SJCRH30 (cell line): Measurements from ENCODE around the gene PAFAH1B1. TPM values are rescaled to one million over a fixed set of nuclear protein-coding genes. Genes with fewer than 3 reads are reported as not detected.
"Not testable (repeated sequence)": the region's sequence is repeated elsewhere in the genome, so short reads cannot be mapped to it uniquely, and the experiment has no call there.

ENCODE experiments used
- DNase-seq, 2 experiments: peaks; one replicate each; pipeline ENCODE4 v3.0.0-alpha.2; 2015 to 2020
- H3K27ac ChIP-seq: fragments of 250-450 bp; sonication (Bioruptor Pico); 2 replicates; pipeline ENCODE4 v1.5.1; 2020; ENCODE audit warnings: mild to moderate bottlenecking, moderate library complexity
- H3K27me3 ChIP-seq: fragments of 250-450 bp; sonication (Bioruptor Pico); 2 replicates; pipeline ENCODE4 v1.5.1; 2020; ENCODE audit warnings: mild to moderate bottlenecking, moderate library complexity
- H3K36me3 ChIP-seq: fragments of 250-450 bp; sonication (Bioruptor Pico); 2 replicates; pipeline ENCODE4 v1.5.1; 2020; ENCODE audit warnings: mild to moderate bottlenecking, moderate library complexity
- H3K4me1 ChIP-seq: fragments of 250-450 bp; sonication (Bioruptor Pico); 2 replicates; pipeline ENCODE4 v1.5.1; 2020; ENCODE audit warnings: mild to moderate bottlenecking, moderate library complexity
- H3K4me3 ChIP-seq: fragments of 250-450 bp; sonication (Bioruptor Pico); 2 replicates; pipeline ENCODE4 v1.5.1; 2020; ENCODE audit warnings: mild to moderate bottlenecking, moderate library complexity
- H3K9me3 ChIP-seq: fragments of 250-450 bp; sonication (Bioruptor Pico); replicated peaks from 2 replicates; pipeline ENCODE4 v1.5.1; 2020; ENCODE audit warnings: mild to moderate bottlenecking, moderate library complexity
- total RNA-seq: library from RNA; depleted of rRNA; stranded (reverse); fragments of >200 nt; shearing (Covaris generic); gene quantifications from 2 replicates; pipeline ENCODE4 v1.2.3, GENCODE V29; 2014

PAFAH1B1 gene
- total RNA-seq, 1 experiment from 2014 or later: 60.6 TPM

- no peak overlapping the region for H3K4me3 ChIP-seq
- no peaks in the 10 kb centered on the region for H3K9me3 ChIP-seq
- peaks cover 8% of the 10 kb centered on the region for H3K4me1 ChIP-seq
- H3K36me3 ChIP-seq: peaks cover 7% of the 10 kb centered on the region; the same call in 1 of the 2 replicates
- DNase-seq: no peak
- H3K27me3 ChIP-seq: no peaks in the 10 kb centered on the region
- no peak overlapping the region for H3K27ac ChIP-seq
These were observed 42.9 kb downstream of the PAFAH1B1 start for GRCh38 chr17:2636169-2636930.

- Histone ChIP-seq H3K36me3 (peaks cover 7% of the 10 kb centered on the region; the same call in 1 of the 2 replicates), H3K27me3 (no peaks in the 10 kb centered on the region), H3K4me3 (no peak overlapping the region), H3K9me3 (no peaks in the 10 kb centered on the region), H3K4me1 (peaks cover 8% of the 10 kb centered on the region), H3K27ac (no peak overlapping the region)
- no peak for DNase-seq
These were observed 44.0 kb downstream of the PAFAH1B1 start for GRCh38 chr17:2637422-2637821.

- no peaks in the 10 kb centered on the region for H3K9me3 ChIP-seq
- no peaks in the 10 kb centered on the region for H3K4me1 ChIP-seq
These were observed 51.5 kb downstream of the PAFAH1B1 start for GRCh38 chr17:2644971-2645370.

GRCh38 chr17:2647957-2648356 is 54.5 kb downstream of the PAFAH1B1 start:
- peaks cover 21% of the 10 kb centered on the region for H3K36me3 ChIP-seq

More at GRCh38 chr17:2644971-2645370, 51.5 kb downstream of the PAFAH1B1 start:
- no peaks in the 10 kb centered on the region for H3K27me3 ChIP-seq
- peaks cover 11% of the 10 kb centered on the region for H3K36me3 ChIP-seq
- DNase-seq: no peak
- no peak overlapping the region for H3K27ac ChIP-seq
- no peak overlapping the region for H3K4me3 ChIP-seq

GRCh38 chr17:2649191-2649590 is 55.7 kb downstream of the PAFAH1B1 start:
- Histone ChIP-seq H3K9me3 (no peaks in the 10 kb centered on the region), H3K4me1 (no peaks in the 10 kb centered on the region), H3K27ac (no peak overlapping the region), H3K36me3 (peaks cover 21% of the 10 kb centered on the region), H3K4me3 (no peak overlapping the region), H3K27me3 (no peaks in the 10 kb centered on the region)
- no peak for DNase-seq

More at GRCh38 chr17:2647957-2648356, 54.5 kb downstream of the PAFAH1B1 start:
- no peaks in the 10 kb centered on the region for H3K9me3 ChIP-seq
- H3K27me3 ChIP-seq: no peaks in the 10 kb centered on the region
- H3K4me1 ChIP-seq: no peaks in the 10 kb centered on the region
- H3K4me3 ChIP-seq: no peak overlapping the region
- no peak overlapping the region for H3K27ac ChIP-seq
- DNase-seq: no peak

- H3K36me3 ChIP-seq: peaks cover 13% of the 10 kb centered on the region
- DNase-seq, H3K27ac ChIP-seq, H3K4me3 ChIP-seq, H3K4me1 ChIP-seq, H3K9me3 ChIP-seq, H3K27me3 ChIP-seq: not testable (repeated sequence)
These were observed 59.5 kb downstream of the PAFAH1B1 start for GRCh38 chr17:2652911-2653310.

GRCh38 chr17:2655546-2655945 is 62.1 kb downstream of the PAFAH1B1 start:
- no peak for DNase-seq
- H3K27me3 ChIP-seq: no peaks in the 10 kb centered on the region
- H3K4me3 ChIP-seq: no peak overlapping the region
- no peaks in the 10 kb centered on the region for H3K9me3 ChIP-seq
- no peaks in the 10 kb centered on the region for H3K4me1 ChIP-seq
- H3K27ac ChIP-seq: no peak overlapping the region
- H3K36me3 ChIP-seq: peaks cover 8% of the 10 kb centered on the region; the same call in 1 of the 2 replicates

- Histone ChIP-seq H3K4me1 (no peaks in the 10 kb centered on the region), H3K4me3 (no peak overlapping the region), H3K9me3 (no peaks in the 10 kb centered on the region), H3K36me3 (0 out of 2 replicates have a peak, but pooled peaks cover 5% of the 10 kb centered on the region), H3K27me3 (no peaks in the 10 kb centered on the region), H3K27ac (no peak overlapping the region)
- no peak for DNase-seq
These were observed 62.8 kb downstream of the PAFAH1B1 start for GRCh38 chr17:2656283-2656682.

- H3K36me3 ChIP-seq, H3K27ac ChIP-seq, H3K27me3 ChIP-seq, H3K4me1 ChIP-seq, H3K4me3 ChIP-seq, H3K9me3 ChIP-seq: not testable (repeated sequence)
- peak in 1 of 2 experiments; percentile 2 for DNase-seq
These were observed 65.9 kb downstream of the PAFAH1B1 start for GRCh38 chr17:2659337-2659736.

GRCh38 chr17:2660410-2660809 is 67.0 kb downstream of the PAFAH1B1 start:
- H3K27me3 ChIP-seq, H3K27ac ChIP-seq, H3K36me3 ChIP-seq, DNase-seq, H3K9me3 ChIP-seq, H3K4me3 ChIP-seq, H3K4me1 ChIP-seq: not testable (repeated sequence)

- Histone ChIP-seq H3K27me3 (no peaks in the 10 kb centered on the region), H3K9me3 (no peaks in the 10 kb centered on the region), H3K4me3 (no peak overlapping the region), H3K36me3 (peaks cover 58% of the 10 kb centered on the region), H3K27ac (no peak overlapping the region), H3K4me1 (no peaks in the 10 kb centered on the region)
- DNase-seq: no peak
These were observed 78.6 kb downstream of the PAFAH1B1 start for GRCh38 chr17:2672026-2672425.

- H3K27me3 ChIP-seq, H3K4me1 ChIP-seq, H3K4me3 ChIP-seq, H3K27ac ChIP-seq, H3K9me3 ChIP-seq, DNase-seq: not testable (repeated sequence)
- H3K36me3 ChIP-seq: peaks cover 42% of the 10 kb centered on the region
These were observed 85.8 kb downstream of the PAFAH1B1 start for GRCh38 chr17:2679247-2679646.

- H3K27me3 ChIP-seq: no peaks in the 10 kb centered on the region
- H3K4me1 ChIP-seq: no peaks in the 10 kb centered on the region
- H3K36me3 ChIP-seq: peaks cover 29% of the 10 kb centered on the region
- no peak overlapping the region for H3K4me3 ChIP-seq
- H3K9me3 ChIP-seq: no peaks in the 10 kb centered on the region
- no peak for DNase-seq
- no peak overlapping the region for H3K27ac ChIP-seq
These were observed 87.5 kb downstream of the PAFAH1B1 start for GRCh38 chr17:2680961-2681360.

GRCh38 chr17:2681650-2682049 is 88.2 kb downstream of the PAFAH1B1 start:
- peaks cover 23% of the 10 kb centered on the region for H3K36me3 ChIP-seq

GRCh38 chr17:2682176-2682938 is 88.9 kb downstream of the PAFAH1B1 start:
- Histone ChIP-seq H3K4me3 (no peak overlapping the region), H3K27me3 (no peaks in the 10 kb centered on the region), H3K9me3 (no peaks in the 10 kb centered on the region), H3K27ac (no peak overlapping the region), H3K4me1 (no peaks in the 10 kb centered on the region), H3K36me3 (peaks cover 21% of the 10 kb centered on the region)
- DNase-seq: no peak

More at GRCh38 chr17:2681650-2682049, 88.2 kb downstream of the PAFAH1B1 start:
- no peak overlapping the region for H3K27ac ChIP-seq
- no peaks in the 10 kb centered on the region for H3K27me3 ChIP-seq
- H3K9me3 ChIP-seq: no peaks in the 10 kb centered on the region
- no peak overlapping the region for H3K4me3 ChIP-seq
- H3K4me1 ChIP-seq: no peaks in the 10 kb centered on the region
- no peak for DNase-seq
